HepG2 (cell line): ENCODE measurements around the gene RALY. TPM values are rescaled to one million over a fixed set of nuclear protein-coding genes. Genes with fewer than 3 reads are reported as not detected.

Source experiments
- BCL6 ChIP-seq: IDR thresholded peaks from 2 replicates; pipeline ENCODE4 v1.6.1; 2016; ENCODE audit warnings: missing genetic modification reagents, missing compliant biosample characterization
- CCDC6 ChIP-seq: sonication (generic); formaldehyde crosslinking; IDR thresholded peaks from 2 replicates; pipeline ENCODE4 v1.8.1; 2022; ENCODE audit warnings: mild to moderate bottlenecking, missing genetic modification reagents, moderate library complexity
- HDAC2 ChIP-seq: sonication (generic); formaldehyde crosslinking; IDR thresholded peaks from 2 replicates; pipeline ENCODE4 v1.4.0; 2020; ENCODE audit warnings: missing genetic modification reagents
- HNF1B ChIP-seq: sonication (generic); formaldehyde crosslinking; IDR thresholded peaks from 2 replicates; pipeline ENCODE4 v1.5.1; 2020; ENCODE audit warnings: mild to moderate bottlenecking, moderate library complexity, missing genetic modification reagents
- MEIS1 ChIP-seq: sonication (generic); formaldehyde crosslinking; IDR thresholded peaks from 2 replicates; pipeline ENCODE4 v1.9.0; 2021; ENCODE audit warnings: mild to moderate bottlenecking, missing genetic modification reagents, moderate library complexity, borderline replicate concordance
- RBAK ChIP-seq: sonication (generic); formaldehyde crosslinking; IDR thresholded peaks from 2 replicates; pipeline ENCODE4 v1.5.1; 2020; ENCODE audit warnings: mild to moderate bottlenecking, missing genetic modification reagents
- REL ChIP-seq: sonication (generic); formaldehyde crosslinking; conservative IDR thresholded peaks from 2 replicates; pipeline ENCODE4 v1.8.0; 2022; ENCODE audit warnings: mild to moderate bottlenecking, missing genetic modification reagents, moderate library complexity
- SIN3A ChIP-seq: IDR thresholded peaks from 2 replicates; pipeline ENCODE4 v1.6.1; 2011; ENCODE audit warnings: low read depth, mild to moderate bottlenecking, control low read depth, low read length, borderline replicate concordance
- SNAPC2 ChIP-seq: sonication (generic); formaldehyde crosslinking; IDR thresholded peaks from 2 replicates; pipeline ENCODE4 v1.8.1; 2022; ENCODE audit warnings: mild to moderate bottlenecking, missing genetic modification reagents
- TCF12 ChIP-seq, 2 experiments: fragments of 450-650 bp in 1 of 2; sonication (generic) in 1 of 2; formaldehyde crosslinking in 1 of 2; IDR thresholded peaks; 2 replicates each; pipeline versions ENCODE4 v1.6.1 to v1.8.0; 2017 to 2022; ENCODE audit warnings: antibody characterized with exemption in 1 of 2, mild to moderate bottlenecking in 1 of 2, missing genetic modification reagents in 1 of 2, moderate library complexity in 1 of 2
- XBP1 ChIP-seq: sonication (generic); formaldehyde crosslinking; IDR thresholded peaks from 2 replicates; pipeline ENCODE4 v1.5.0; 2020; ENCODE audit warnings: missing genetic modification reagents
- ZFP36L2 ChIP-seq: sonication (generic); formaldehyde crosslinking; IDR thresholded peaks from 2 replicates; pipeline ENCODE4 v1.4.0; 2020; ENCODE audit warnings: missing genetic modification reagents
- ZNF33B ChIP-seq: sonication (generic); formaldehyde crosslinking; IDR thresholded peaks from 2 replicates; pipeline ENCODE4 v1.5.1; 2020; ENCODE audit warnings: mild to moderate bottlenecking, missing genetic modification reagents
- ZNF670 ChIP-seq: sonication (generic); formaldehyde crosslinking; IDR thresholded peaks from 2 replicates; pipeline ENCODE4 v1.8.0; 2022; ENCODE audit warnings: mild to moderate bottlenecking, missing genetic modification reagents, borderline replicate concordance
- ZNF691 ChIP-seq: sonication (generic); formaldehyde crosslinking; IDR thresholded peaks from 2 replicates; pipeline ENCODE4 v1.4.0; 2020; ENCODE audit warnings: missing genetic modification reagents, low read depth, mild to moderate bottlenecking, borderline replicate concordance
- ZNF749 ChIP-seq: sonication (generic); formaldehyde crosslinking; IDR thresholded peaks from 2 replicates; pipeline ENCODE4 v1.8.0; 2022; ENCODE audit warnings: mild to moderate bottlenecking, missing genetic modification reagents, moderate library complexity, borderline replicate concordance
- ZNF761 ChIP-seq: sonication (generic); formaldehyde crosslinking; conservative IDR thresholded peaks from 2 replicates; pipeline ENCODE4 v1.4.0; 2020; ENCODE audit warnings: mild to moderate bottlenecking, missing genetic modification reagents
- ZNF841 ChIP-seq: sonication (generic); formaldehyde crosslinking; IDR thresholded peaks from 2 replicates; pipeline ENCODE4 v1.8.1; 2023; ENCODE audit warnings: missing genetic modification reagents, borderline replicate concordance
- polyA plus RNA-seq, 8 experiments: library from polyadenylated mRNA; depleted of rRNA in 3 of 8; stranded (reverse) in 7 of 8; unstranded in 1 of 8; fragments of >200 nt; fragmentation: Illumina TruSeq in 4 of 8; extraction: Trizol in 4 of 8; gene quantifications; 2 replicates each; pipeline versions ENCODE4 v1.2.1 to v1.2.3, GENCODE V29; 2011 to 2016; ENCODE audit warnings: low read depth in 4 of 8, missing spikeins in 1 of 8, mixed read lengths in 1 of 8; ENCODE audit not compliant: insufficient read depth in 1 of 8
- total RNA-seq, 5 experiments: library from RNA; depleted of rRNA; stranded (reverse); fragments of >200 nt; fragmentation: Illumina TruSeq; extraction: Trizol; gene quantifications; 2 replicates each; pipeline ENCODE4 v1.2.3, GENCODE V29; 2016; ENCODE audit warnings: low read depth in 1 of 5
- TF ChIP-seq, protein P1 (sequence below): sonication (generic); formaldehyde crosslinking; IDR thresholded peaks from 2 replicates; pipeline ENCODE4 v1.5.1; 2020; ENCODE audit warnings: mild to moderate bottlenecking, missing genetic modification reagents
- TF ChIP-seq, protein P2 (sequence below): IDR thresholded peaks from 2 replicates; pipeline ENCODE4 v1.6.1; 2018; ENCODE audit warnings: missing genetic modification reagents

The RALY gene
- total and polyA plus RNA-seq, 2 of the 13 experiments (the other 11 are each of a cell fraction or from before 2014, with no cell fraction given): 178 to 186 TPM

- TF ChIP-seq, protein P1, sequence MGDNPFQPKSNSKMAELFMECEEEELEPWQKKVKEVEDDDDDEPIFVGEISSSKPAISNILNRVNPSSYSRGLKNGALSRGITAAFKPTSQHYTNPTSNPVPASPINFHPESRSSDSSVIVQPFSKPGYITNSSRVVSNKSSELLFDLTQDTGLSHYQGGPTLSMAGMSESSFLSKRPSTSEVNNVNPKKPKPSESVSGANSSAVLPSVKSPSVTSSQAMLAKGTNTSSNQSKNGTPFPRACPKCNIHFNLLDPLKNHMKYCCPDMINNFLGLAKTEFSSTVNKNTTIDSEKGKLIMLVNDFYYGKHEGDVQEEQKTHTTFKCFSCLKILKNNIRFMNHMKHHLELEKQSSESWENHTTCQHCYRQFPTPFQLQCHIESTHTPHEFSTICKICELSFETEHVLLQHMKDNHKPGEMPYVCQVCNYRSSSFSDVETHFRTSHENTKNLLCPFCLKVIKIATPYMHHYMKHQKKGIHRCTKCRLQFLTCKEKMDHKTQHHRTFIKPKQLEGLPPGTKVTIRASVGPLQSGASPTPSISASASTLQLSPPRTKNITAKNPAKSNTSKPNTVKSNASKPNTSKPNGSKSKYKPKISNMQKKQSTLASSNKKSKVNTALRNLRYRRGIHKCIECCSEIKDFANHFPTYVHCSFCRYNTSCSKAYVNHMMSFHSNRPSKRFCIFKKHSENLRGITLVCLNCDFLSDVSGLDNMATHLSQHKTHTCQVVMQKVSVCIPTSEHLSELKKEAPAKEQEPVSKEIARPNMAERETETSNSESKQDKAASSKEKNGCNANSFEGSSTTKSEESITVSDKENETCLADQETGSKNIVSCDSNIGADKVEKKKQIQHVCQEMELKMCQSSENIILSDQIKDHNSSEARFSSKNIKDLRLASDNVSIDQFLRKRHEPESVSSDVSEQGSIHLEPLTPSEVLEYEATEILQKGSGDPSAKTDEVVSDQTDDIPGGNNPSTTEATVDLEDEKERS (CRISPR knock-in tag): no peak
- TF ChIP-seq SIN3A (peak; percentile 79; the same call in 1 of the 2 replicates), HNF1B (peak; percentile 62; the same call in 1 of the 2 replicates), RBAK (CRISPR knock-in tag) (no peak), SNAPC2 (no peak; the same call in 1 of the 2 replicates), ZNF749 (0 out of 2 replicates have a peak, but pooled peaks have one; percentile 38), REL (CRISPR knock-in tag) (0 out of 2 replicates have a peak, but pooled peaks have one; percentile 60), ZNF761 (CRISPR knock-in tag) (peak; percentile 85), CCDC6 (0 out of 2 replicates have a peak, but pooled peaks have one; percentile 6), BCL6 (CRISPR knock-in tag) (0 out of 2 replicates have a peak, but pooled peaks have one; percentile 16), ZFP36L2 (CRISPR knock-in tag) (no peak), ZNF33B (0 out of 2 replicates have a peak, but pooled peaks have one; percentile 12), ZNF841 (CRISPR knock-in tag) (no peak; the same call in 1 of the 2 replicates), MEIS1 (CRISPR knock-in tag) (no peak), TCF12 (IDR thresholded peaks at IDR 0.05) (no peak), TCF12 (CRISPR knock-in tag; IDR thresholded peaks at IDR 0.05) (peak; percentile 78), ZNF691 (CRISPR knock-in tag) (0 out of 2 replicates have a peak, but pooled peaks have one; percentile 66), XBP1 (CRISPR knock-in tag) (no peak), ZNF670 (CRISPR knock-in tag) (peak; percentile 99), HDAC2 (CRISPR knock-in tag) (peak; percentile 47)
- TF ChIP-seq, protein P2, sequence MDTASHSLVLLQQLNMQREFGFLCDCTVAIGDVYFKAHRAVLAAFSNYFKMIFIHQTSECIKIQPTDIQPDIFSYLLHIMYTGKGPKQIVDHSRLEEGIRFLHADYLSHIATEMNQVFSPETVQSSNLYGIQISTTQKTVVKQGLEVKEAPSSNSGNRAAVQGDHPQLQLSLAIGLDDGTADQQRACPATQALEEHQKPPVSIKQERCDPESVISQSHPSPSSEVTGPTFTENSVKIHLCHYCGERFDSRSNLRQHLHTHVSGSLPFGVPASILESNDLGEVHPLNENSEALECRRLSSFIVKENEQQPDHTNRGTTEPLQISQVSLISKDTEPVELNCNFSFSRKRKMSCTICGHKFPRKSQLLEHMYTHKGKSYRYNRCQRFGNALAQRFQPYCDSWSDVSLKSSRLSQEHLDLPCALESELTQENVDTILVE (CRISPR knock-in tag): no peak; the same call in 1 of the 2 replicates
These were observed 657 bp downstream of the RALY start (continued) for GRCh38 chr20:33994222-33994913.
